ENCODE results near the gene RAVER1. TPM values are rescaled to one million over a fixed set of nuclear protein-coding genes. Genes with fewer than 3 reads are reported as not detected.
A peak's percentile ranks its signal among the peaks of the same experiment; 100 is the strongest.

RAVER1 gene
- total and polyA plus RNA-seq, 2 of the 13 experiments (the other 11 are each of a cell fraction or from before 2014, with no cell fraction given): 3.6 to 7.9 TPM

- TF ChIP-seq ZNF17 (CRISPR knock-in tag; IDR thresholded peaks at IDR 0.05) (no peak), NCOR1 (IDR thresholded peaks at IDR 0.05; ENCODE audit: borderline replicate concordance, low read length) (no peak), ZNF530 (CRISPR knock-in tag; IDR thresholded peaks at IDR 0.05; ENCODE audit: low read depth) (no peak), YY1 (IDR thresholded peaks at IDR 0.05; ENCODE audit: insufficient read depth, insufficient replicate concordance, low read depth, low read length) (peak; percentile 36), MAFG (CRISPR knock-in tag; IDR thresholded peaks at IDR 0.05) (no peak), NR2C2 (CRISPR knock-in tag; IDR thresholded peaks at IDR 0.05; ENCODE audit: borderline replicate concordance) (no peak), ZNF143 (CRISPR knock-in tag; IDR thresholded peaks at IDR 0.05) (no peak), REPIN1 (CRISPR knock-in tag; IDR thresholded peaks at IDR 0.05; ENCODE audit: borderline replicate concordance, low read depth) (no peak), ZNF501 (CRISPR knock-in tag; IDR thresholded peaks at IDR 0.05) (no peak), SP2 (CRISPR knock-in tag; IDR thresholded peaks at IDR 0.05) (no peak; the same call in 1 of the 2 replicates), KLF12 (CRISPR knock-in tag; IDR thresholded peaks at IDR 0.05; ENCODE audit: borderline replicate concordance) (no peak), ATF7-NPFF (CRISPR knock-in tag; IDR thresholded peaks at IDR 0.05; ENCODE audit: low read depth) (peak; percentile 51; the same call in 1 of the 2 replicates), DNMT3B (CRISPR knock-in tag; conservative IDR thresholded peaks at IDR 0.05) (no peak), SSRP1 (CRISPR knock-in tag; IDR thresholded peaks at IDR 0.05) (no peak), SKIL (CRISPR knock-in tag; IDR thresholded peaks at IDR 0.05; ENCODE audit: borderline replicate concordance) (no peak), CSRNP1 (CRISPR knock-in tag; IDR thresholded peaks at IDR 0.05) (no peak), JUNB (CRISPR knock-in tag; IDR thresholded peaks at IDR 0.05; ENCODE audit: borderline replicate concordance) (no peak), HHEX (CRISPR knock-in tag; IDR thresholded peaks at IDR 0.05) (no peak), ZNF142 (CRISPR knock-in tag; IDR thresholded peaks at IDR 0.05) (peak; percentile 95), ZSCAN12 (CRISPR knock-in tag; IDR thresholded peaks at IDR 0.05) (no peak), RARA (CRISPR knock-in tag; IDR thresholded peaks at IDR 0.05) (0 out of 2 replicates have a peak, but pooled peaks have one; percentile 19)
These were observed 63.8 kb downstream of the RAVER1 start (continued) for GRCh38 chr19:10269333-10270179.

Measured in HepG2 (cell line).